SU-DHL-6 (cell line): ENCODE measurements around the gene ADGRG1.

Experiments used
- CTCF ChIP-seq: fragments of 200-600 bp; sonication (generic); IDR thresholded peaks from one replicate; pipeline ENCODE4 v1.5.1; 2017; ENCODE audit warnings: antibody characterized with exemption, mild to moderate bottlenecking, low read length, moderate library complexity; ENCODE audit not compliant: insufficient read depth, poor library complexity, severe bottlenecking
- EZH2phosphoT487 ChIP-seq: fragments of 200-600 bp; sonication (generic), shearing (Covaris generic); conservative IDR thresholded peaks from 2 replicates; pipeline ENCODE4 v1.6.1; 2018; ENCODE audit warnings: mild to moderate bottlenecking, antibody characterized with exemption, low read length, moderate library complexity, mixed read lengths

GRCh38 chr16:57630931-57631845 is 2.8 kb downstream of the ADGRG1 start:
- TF ChIP-seq CTCF (no peak), EZH2phosphoT487 (no peak)
